GM23338 (cell line): ENCODE results near the gene IFT88. TPM values are rescaled to one million over a fixed set of nuclear protein-coding genes. Genes with fewer than 3 reads are reported as not detected.

Source experiments
- ATAC-seq: fragments of 200-7000 bp; cut with Tn5 transposase; 3 replicates; pipeline ENCODE4 v1.9.1; 2020
- DNase-seq: peaks from one replicate; pipeline ENCODE4 v3.0.0-alpha.2; 2015; ENCODE audit warnings: low spot score
- H2AFZ ChIP-seq: fragments of 200-600 bp; sonication (generic); 2 replicates; pipeline ENCODE4 v1.8.0; 2016; ENCODE audit warnings: antibody characterized with exemption, mild to moderate bottlenecking, moderate library complexity
- H3F3A ChIP-seq: fragments of 200-600 bp; sonication (generic); replicated peaks from 2 replicates; pipeline ENCODE4 v1.8.0; 2017; ENCODE audit warnings: antibody characterized with exemption, mixed run types, low read depth
- H3K27ac ChIP-seq: fragments of 200-600 bp; sonication (generic); 2 replicates; pipeline ENCODE4 v1.6.1; 2016; ENCODE audit warnings: low read depth
- H3K27me3 ChIP-seq: fragments of 200-600 bp; sonication (generic); 2 replicates; pipeline ENCODE4 v1.8.0; 2016; ENCODE audit warnings: mild to moderate bottlenecking, mixed run types, moderate library complexity; ENCODE audit not compliant: insufficient read depth
- H3K36me3 ChIP-seq: fragments of 200-600 bp; sonication (generic); 2 replicates; pipeline ENCODE4 v1.8.0; 2016; ENCODE audit warnings: mild to moderate bottlenecking; ENCODE audit not compliant: insufficient read depth
- H3K4me1 ChIP-seq: fragments of 200-600 bp; sonication (generic); 2 replicates; pipeline ENCODE4 v1.8.0; 2016; ENCODE audit warnings: mild to moderate bottlenecking, moderate library complexity; ENCODE audit not compliant: insufficient read depth
- H3K4me2 ChIP-seq: fragments of 200-600 bp; sonication (generic); 2 replicates; pipeline ENCODE4 v1.7.1; 2017; ENCODE audit warnings: mixed run types
- H3K4me3 ChIP-seq: fragments of 200-600 bp; sonication (generic); 2 replicates; pipeline ENCODE4 v1.6.1; 2016; ENCODE audit warnings: mixed run types
- H3K79me2 ChIP-seq: fragments of 200-600 bp; sonication (generic); replicated peaks from 2 replicates; pipeline ENCODE4 v1.8.0; 2017; ENCODE audit warnings: mild to moderate bottlenecking; ENCODE audit not compliant: insufficient read depth
- H3K9me2 ChIP-seq: fragments of 200-600 bp; sonication (generic); 2 replicates; pipeline ENCODE4 v1.8.0; 2017; ENCODE audit not compliant: insufficient read depth
- H4K20me1 ChIP-seq: fragments of 200-600 bp; sonication (generic); replicated peaks from 2 replicates; pipeline ENCODE4 v1.8.0; 2017; ENCODE audit warnings: mild to moderate bottlenecking; ENCODE audit not compliant: insufficient read depth
- H3K27ac Mint-ChIP-seq: 2 replicates; pipeline ENCODE4 v1.8.0; 2020; ENCODE audit warnings: inconsistent platforms, mild to moderate bottlenecking, moderate library complexity, mixed read lengths
- H3K27me3 Mint-ChIP-seq: 3 replicates; pipeline ENCODE4 v1.8.0; 2022; ENCODE audit warnings: low read depth, mild to moderate bottlenecking, moderate library complexity, mixed read lengths, inconsistent platforms; ENCODE audit not compliant: insufficient read depth, poor library complexity
- H3K36me3 Mint-ChIP-seq: 3 replicates; pipeline ENCODE4 v1.8.0; 2021; ENCODE audit warnings: low read depth, mild to moderate bottlenecking, inconsistent platforms, moderate library complexity, mixed read lengths
- H3K4me1 Mint-ChIP-seq: 3 replicates; pipeline ENCODE4 v1.8.0; 2020; ENCODE audit warnings: mild to moderate bottlenecking, inconsistent platforms, mixed read lengths
- H3K4me3 Mint-ChIP-seq: 3 replicates; pipeline ENCODE4 v1.8.0; 2021; ENCODE audit warnings: moderate library complexity, mild to moderate bottlenecking, inconsistent platforms, mixed read lengths
- H3K9me3 Mint-ChIP-seq: 3 replicates; pipeline ENCODE4 v1.8.0; 2020; ENCODE audit warnings: moderate library complexity, mild to moderate bottlenecking, inconsistent platforms, mixed read lengths
- CTCF ChIP-seq, 2 experiments: fragments of 200-600 bp in 1 of 2; sonication (generic) in 1 of 2; conservative IDR thresholded peaks; 2 replicates each; pipeline versions ENCODE4 v1.5.1 to v1.6.1; 2016 to 2017; ENCODE audit warnings: antibody characterized with exemption in 2 of 2, low read depth in 2 of 2, mild to moderate bottlenecking in 2 of 2, moderate library complexity in 1 of 2
- ETS1 ChIP-seq: IDR thresholded peaks from 2 replicates; pipeline ENCODE4 v1.6.1; 2016; ENCODE audit warnings: antibody characterized with exemption
- EZH2phosphoT487 ChIP-seq: fragments of 200-600 bp; sonication (generic); IDR thresholded peaks from one replicate; pipeline ENCODE4 v1.8.1; 2018; ENCODE audit warnings: antibody characterized with exemption; ENCODE audit not compliant: unreplicated experiment
- JUNB ChIP-seq: IDR thresholded peaks from one replicate; pipeline ENCODE4 v1.6.1; 2016; ENCODE audit warnings: antibody characterized with exemption; ENCODE audit not compliant: unreplicated experiment
- NANOG ChIP-seq: IDR thresholded peaks from 2 replicates; pipeline ENCODE4 v1.6.1; 2016; ENCODE audit warnings: antibody characterized with exemption, borderline replicate concordance
- POLR2AphosphoS5 ChIP-seq: IDR thresholded peaks from 2 replicates; pipeline ENCODE4 v1.6.1; 2016; ENCODE audit warnings: antibody characterized with exemption, low read depth
- ZNF114 ChIP-seq: fragments of 250-450 bp; sonication (Bioruptor Pico); IDR thresholded peaks from 2 replicates; pipeline ENCODE4 v1.5.0; 2020; ENCODE audit warnings: mild to moderate bottlenecking, moderate library complexity
- ZNF331 ChIP-seq: fragments of 250-450 bp; sonication (Bioruptor Pico); IDR thresholded peaks from 2 replicates; pipeline ENCODE4 v1.5.0; 2020; ENCODE audit warnings: low read depth, mild to moderate bottlenecking, moderate library complexity
- ZNF462 ChIP-seq: fragments of 250-450 bp; sonication (Bioruptor Pico); IDR thresholded peaks from 2 replicates; pipeline ENCODE4 v1.5.0; 2020; ENCODE audit warnings: mild to moderate bottlenecking, moderate library complexity
- polyA plus RNA-seq: library from polyadenylated mRNA; unstranded; fragments of >200 nt; fragmentation: Nextera tagmentation; extraction: Ambion mirVana; gene quantifications from 2 replicates; pipeline ENCODE4 v1.2.1, GENCODE V29; 2016
- total RNA-seq: library from RNA; depleted of rRNA; stranded (reverse); fragments of >200 nt; shearing (Covaris generic); gene quantifications from 2 replicates; pipeline ENCODE4 v1.2.3, GENCODE V29; 2014

Gene IFT88
- total and polyA plus RNA-seq, 2 experiments from 2014 or later, result 8.2 to 8.7 TPM

DNA sequence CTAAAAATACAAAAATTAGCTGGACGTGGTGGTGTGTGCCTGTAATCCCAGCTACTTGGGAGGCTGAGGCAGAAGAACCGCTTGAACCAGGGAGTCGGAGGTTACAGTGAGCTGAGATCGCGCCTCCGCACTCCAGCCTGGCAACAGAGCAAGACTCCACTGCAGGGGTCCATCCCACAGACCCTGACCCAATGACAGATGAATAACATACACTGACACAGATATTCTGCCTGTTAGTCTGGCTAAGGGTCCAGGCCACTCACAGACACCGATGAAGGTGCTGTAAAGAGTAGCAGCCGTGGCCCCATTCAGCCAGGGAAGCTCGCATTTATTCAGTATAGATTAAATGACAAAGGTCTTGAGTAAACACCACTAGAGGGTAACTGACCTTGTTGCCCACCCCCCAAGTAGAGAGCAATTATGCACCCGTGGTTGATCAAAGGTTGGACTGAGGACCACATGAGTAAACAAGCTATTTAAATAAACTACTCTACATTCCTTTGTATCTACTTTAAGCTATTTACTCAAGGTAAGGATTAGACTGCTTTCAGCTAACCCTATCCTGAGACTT lies 32.8 kb upstream of the IFT88 start (continued):
- no peak for TF ChIP-seq CTCF (conservative IDR thresholded peaks at IDR 0.05; ENCODE audit: low read depth in 2 of 2)
- no peak for TF ChIP-seq ETS1
- no peak for TF ChIP-seq ZNF114
- no peak for TF ChIP-seq POLR2AphosphoS5
- no peak for TF ChIP-seq EZH2phosphoT487
- no peak for TF ChIP-seq ZNF331
- TF ChIP-seq NANOG, result no peak

- Mint-ChIP-seq H3K27me3 (peaks cover 6% of the 10 kb centered on the region), H3K36me3 (peaks cover 15% of the 10 kb centered on the region), H3K27ac (no peak overlapping the region), H3K9me3 (peaks cover 50% of the 10 kb centered on the region), H3K4me1 (no peaks in the 10 kb centered on the region), H3K4me3 (no peak overlapping the region)
- H3K27ac ChIP-seq, result no peak overlapping the region
- H3K36me3 ChIP-seq, result no peaks in the 10 kb centered on the region; the same call in none of the 2 replicates
- ATAC-seq (no peak), DNase-seq (no peak)
- no peak overlapping the region for H3K4me3 ChIP-seq
- H3K9me2 ChIP-seq, result no peaks in the 10 kb centered on the region
- no peaks in the 10 kb centered on the region for H4K20me1 ChIP-seq
- no peaks in the 10 kb centered on the region for H3K4me1 ChIP-seq
- no peak overlapping the region for H3K4me2 ChIP-seq
- peaks cover 12% of the 10 kb centered on the region; the same call in 1 of the 2 replicates for H3K27me3 ChIP-seq
- no peaks in the 10 kb centered on the region for H3K79me2 ChIP-seq
- no peak overlapping the region for H2AFZ ChIP-seq
- H3F3A ChIP-seq, result no peaks in the 10 kb centered on the region
- TF ChIP-seq POLR2AphosphoS5 (no peak), CTCF (conservative IDR thresholded peaks at IDR 0.05; ENCODE audit: low read depth in 2 of 2) (no peak), ZNF462 (CRISPR knock-in tag) (no peak), JUNB (no peak), ZNF114 (no peak), EZH2phosphoT487 (no peak), ZNF331 (no peak)
Measured at GRCh38 chr13:20536992-20537391, 30.0 kb upstream of the IFT88 start.
